Dermis blood vessel endothelial cell (primary cell): Measurements from ENCODE around the gene MRS2. TPM values are rescaled to one million over a fixed set of nuclear protein-coding genes. Genes with fewer than 3 reads are reported as not detected.
"Not testable (repeated sequence)": the region's sequence is repeated elsewhere in the genome, so short reads cannot be mapped to it uniquely, and the experiment has no call there.

Experiments used
- DNase-seq: peaks from one replicate; pipeline ENCODE4 v3.0.0; 2010
- total RNA-seq: library from RNA; depleted of rRNA; stranded (reverse); fragments of >200 nt; gene quantifications from 2 replicates; pipeline ENCODE4 v1.2.3, GENCODE V29; 2014

MRS2 gene
- total RNA-seq: 28.8 and 30.8 TPM in 2 replicates

GRCh38 chr6:24402697-24403500 lies at the start of gene MRS2:
Gene MRS2, plus strand, starts transcription at chr6:24402936. Its CDS starts 111 bp downstream, at chr6:24403047.
- peak; percentile 89 for DNase-seq

GRCh38 chr6:24353861-24354260 lies 48.9 kb upstream of the MRS2 start:
- no peak for DNase-seq

- DNase-seq: no peak
Measured at GRCh38 chr6:24355393-24355792, 47.3 kb upstream of the MRS2 start.

- no peak for DNase-seq
Measured at GRCh38 chr6:24356310-24356973, 46.3 kb upstream of the MRS2 start.

- DNase-seq: peak; percentile 2
Measured at GRCh38 chr6:24357336-24358218, 45.2 kb upstream of the MRS2 start, which contains the start of gene DCDC2. Gene DCDC2, minus strand, starts transcription at chr6:24358059. Its CDS starts 309 bp downstream, at chr6:24357750.

- DNase-seq: no peak
Measured at GRCh38 chr6:24358219-24358821, 44.4 kb upstream of the MRS2 start.

GRCh38 chr6:24359640-24360454 lies 42.9 kb upstream of the MRS2 start:
- DNase-seq: peak; percentile 61

GRCh38 chr6:24362363-24362762 lies 40.4 kb upstream of the MRS2 start:
- DNase-seq: not testable (repeated sequence)

- not testable (repeated sequence) for DNase-seq
Measured at GRCh38 chr6:24365103-24365633, 37.6 kb upstream of the MRS2 start.

- DNase-seq: no peak
Measured at GRCh38 chr6:24374612-24375011, 28.1 kb upstream of the MRS2 start.

GRCh38 chr6:24376871-24377270 lies 25.9 kb upstream of the MRS2 start:
- DNase-seq: no peak

- DNase-seq: no peak
Measured at GRCh38 chr6:24378473-24379097, 24.2 kb upstream of the MRS2 start.

- no peak for DNase-seq
Measured at GRCh38 chr6:24381476-24382219, 21.1 kb upstream of the MRS2 start.

GRCh38 chr6:24382220-24382540 lies 20.6 kb upstream of the MRS2 start:
- DNase-seq: no peak

GRCh38 chr6:24382891-24383494 lies 19.7 kb upstream of the MRS2 start:
- DNase-seq: not testable (repeated sequence)

- DNase-seq: not testable (repeated sequence)
Measured at GRCh38 chr6:24384369-24385130, 18.2 kb upstream of the MRS2 start.

GRCh38 chr6:24385536-24386269 lies 17.0 kb upstream of the MRS2 start:
- no peak for DNase-seq

GRCh38 chr6:24387818-24388217 lies 14.9 kb upstream of the MRS2 start:
- no peak for DNase-seq
